SK-N-MC (cell line): ENCODE data around the gene PREX1.

ENCODE experiments used
- EZH2 ChIP-seq: fragments of 200-600 bp; sonication (generic); IDR thresholded peaks from one replicate; pipeline ENCODE4 v1.6.1; 2017; ENCODE audit warnings: antibody characterized with exemption
- FOXP2 ChIP-seq: optimal IDR thresholded peaks from 2 replicates; pipeline ENCODE3; 2011; ENCODE audit warnings: mild to moderate bottlenecking, moderate library complexity; ENCODE audit not compliant: insufficient read depth; ENCODE audit errors: extremely low read length, control extremely low read depth
- POLR2AphosphoS5 ChIP-seq: IDR thresholded peaks from 2 replicates; pipeline ENCODE4 v1.6.1; 2012; ENCODE audit warnings: mild to moderate bottlenecking, low read depth, low read length, borderline replicate concordance

DNA sequence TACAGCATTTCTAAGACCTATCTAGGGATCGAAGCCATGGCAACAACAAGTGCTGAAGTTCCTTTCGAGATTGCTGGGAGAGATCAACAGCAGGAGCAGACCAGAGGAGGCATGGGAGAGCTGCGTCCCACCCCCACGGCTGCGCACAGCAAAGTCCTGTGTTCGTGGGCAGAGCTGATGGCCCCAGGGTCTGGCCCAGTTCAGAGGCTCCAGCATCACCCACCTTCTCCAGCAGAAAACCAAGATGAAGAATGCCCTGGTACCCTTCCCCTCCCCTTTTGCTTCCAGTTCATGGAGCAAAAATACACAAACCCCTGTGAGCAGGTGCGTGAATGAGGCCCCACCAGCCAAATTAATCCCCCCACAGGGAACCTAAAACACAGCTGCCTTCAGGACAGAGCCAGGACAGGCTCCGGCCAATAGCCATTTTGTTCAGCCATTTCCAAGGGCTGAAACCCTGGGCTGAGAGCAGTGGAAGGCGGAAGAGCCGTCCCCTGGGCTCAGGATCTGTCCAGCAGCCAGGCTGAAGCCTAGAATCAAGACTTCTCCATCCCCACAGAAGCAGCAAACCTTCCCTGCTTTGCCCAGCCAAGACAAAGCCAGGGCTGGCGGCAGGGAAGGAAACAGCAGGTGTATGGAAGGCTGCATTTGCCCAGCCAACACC lies 102.8 kb downstream of the PREX1 start:
- no peak for TF ChIP-seq EZH2
- no peak for TF ChIP-seq POLR2AphosphoS5
- TF ChIP-seq FOXP2 = no peak
